ENCODE measurements around the gene BCAS1. TPM values are rescaled to one million over a fixed set of nuclear protein-coding genes. Genes with fewer than 3 reads are reported as not detected.

Gene BCAS1
- polyA plus RNA-seq, 1 of the 3 experiments (the other 2 are of a cell fraction): not detected

- Histone ChIP-seq H3K79me2 (ENCODE audit: insufficient read depth) (no peaks in the 10 kb centered on the region), H4K20me1 (ENCODE audit: insufficient read depth) (no peaks in the 10 kb centered on the region), H3K9me3 (no peaks in the 10 kb centered on the region), H3K36me3 (replicated peaks in 1 of 2; ENCODE audit: control insufficient read depth in 1 of 2, insufficient read depth in 2 of 2, low read length in 1 of 2) (no peaks in the 10 kb centered on the region), H3K9ac (no peak overlapping the region), H3K9me2 (no peaks in the 10 kb centered on the region), H3K4me2 (no peak overlapping the region), H3F3A (replicated peaks; ENCODE audit: insufficient read depth) (no peaks in the 10 kb centered on the region), H3K4me1 (ENCODE audit: control insufficient read depth in 1 of 2, insufficient read depth in 2 of 2, low read depth in 1 of 2, low read length in 1 of 2) (peaks cover 0 to 3% of the 10 kb centered on the region in 2 experiments; a peak in 1 of 4 replicates), H3K27ac (ENCODE audit: low read depth in 2 of 2, low read length in 1 of 2) (no peak overlapping the region), H2AFZ (ENCODE audit: low read depth) (no peak overlapping the region), H3K27me3 (ENCODE audit: insufficient read depth) (no peaks in the 10 kb centered on the region; the same call in 1 of the 2 replicates), H3K4me3 (ENCODE audit: low read depth in 2 of 2, low read length in 1 of 2) (no peak overlapping the region)
- 38% methylated on average over 1 of the region's 1 CpG for WGBS (ENCODE audit: low lambda C conversion rate)
- no peak for DNase-seq
- POLR2A ChIA-PET: no interaction called here
- CTCF ChIA-PET: interaction anchor here (0.9 to 23.8 kb wide), 9 partner anchors 9 to 552 kb away, joined by 3 to 499 read pairs (median 11); partner anchors contain the start of gene PFDN4
- TF ChIP-seq ZBTB33 (IDR thresholded peaks at IDR 0.05; ENCODE audit: borderline replicate concordance, low read depth): no peak
- no peak for TF ChIP-seq CHD2 (IDR thresholded peaks at IDR 0.05; ENCODE audit: low read length, partially characterized antibody)
- no peak for TF ChIP-seq RCOR1 (IDR thresholded peaks at IDR 0.05; ENCODE audit: low read length)
- TF ChIP-seq FOXJ3 (CRISPR knock-in tag; IDR thresholded peaks at IDR 0.05): no peak
- no peak for TF ChIP-seq FOSL2 (IDR thresholded peaks at IDR 0.05; ENCODE audit: borderline replicate concordance, low read depth)
- TF ChIP-seq ELF1 (IDR thresholded peaks at IDR 0.05): no peak
- no peak for TF ChIP-seq YY1 (IDR thresholded peaks at IDR 0.05; ENCODE audit: low read depth)
- TF ChIP-seq FOXM1 (IDR thresholded peaks at IDR 0.05; ENCODE audit: low read depth): no peak
- TF ChIP-seq NFIC (IDR thresholded peaks at IDR 0.05; ENCODE audit: borderline replicate concordance): no peak
- no peak for TF ChIP-seq MXI1 (IDR thresholded peaks at IDR 0.05; ENCODE audit: low read depth, low read length)
- no peak for TF ChIP-seq GATA2 (CRISPR knock-in tag; IDR thresholded peaks at IDR 0.05)
- TF ChIP-seq JUND (IDR thresholded peaks at IDR 0.05): no peak
These were observed 25.4 kb upstream of the BCAS1 start for GRCh38 chr20:54095824-54096223.

DNA sequence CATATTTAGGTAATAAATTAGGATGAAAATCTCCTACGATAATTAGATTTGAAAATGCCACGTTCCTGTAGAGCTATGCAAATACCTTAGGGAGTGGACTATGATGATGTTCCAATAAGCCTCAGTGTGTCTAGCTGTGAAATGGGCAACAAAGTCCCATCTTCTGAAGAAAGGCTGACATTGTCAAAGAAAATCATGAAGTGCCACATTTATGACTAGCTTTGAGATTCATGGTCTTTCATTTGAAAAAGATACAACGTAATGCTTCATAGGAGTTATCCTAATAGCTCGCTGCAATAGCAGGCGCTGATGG lies 23.8 kb upstream of the BCAS1 start:
- CTCF ChIA-PET: interaction anchor here (0.6 to 23.8 kb wide), 6 partner anchors 11 to 554 kb away, joined by 3 to 499 read pairs (median 13); partner anchors contain the start of gene PFDN4
- Histone ChIP-seq H3K4me1 (ENCODE audit: control insufficient read depth in 1 of 2, insufficient read depth in 2 of 2, low read depth in 1 of 2, low read length in 1 of 2) (peaks cover 0 to 3% of the 10 kb centered on the region in 2 experiments; a peak in 1 of 4 replicates), H3K9ac (no peak overlapping the region), H3F3A (replicated peaks; ENCODE audit: insufficient read depth) (no peaks in the 10 kb centered on the region), H3K27me3 (ENCODE audit: insufficient read depth) (no peaks in the 10 kb centered on the region; the same call in 1 of the 2 replicates), H3K9me3 (no peaks in the 10 kb centered on the region), H3K27ac (ENCODE audit: low read depth in 2 of 2, low read length in 1 of 2) (no peak overlapping the region), H3K4me3 (ENCODE audit: low read depth in 2 of 2, low read length in 1 of 2) (no peak overlapping the region), H2AFZ (ENCODE audit: low read depth) (no peak overlapping the region), H3K4me2 (no peak overlapping the region), H3K79me2 (ENCODE audit: insufficient read depth) (no peaks in the 10 kb centered on the region), H3K9me2 (no peaks in the 10 kb centered on the region), H3K36me3 (replicated peaks in 1 of 2; ENCODE audit: control insufficient read depth in 1 of 2, insufficient read depth in 2 of 2, low read length in 1 of 2) (no peaks in the 10 kb centered on the region), H4K20me1 (ENCODE audit: insufficient read depth) (no peaks in the 10 kb centered on the region)
- POLR2A ChIA-PET: no interaction called here
- DNase-seq: no peak
- WGBS (ENCODE audit: low lambda C conversion rate): 78% methylated on average over 5 of the region's 5 CpGs
- TF ChIP-seq SIN3A (IDR thresholded peaks at IDR 0.05; ENCODE audit: borderline replicate concordance, low read depth, low read length): no peak
- TF ChIP-seq POLR2AphosphoS5 (IDR thresholded peaks at IDR 0.05; ENCODE audit: low read depth, low read length): no peak
- TF ChIP-seq ELF1 (IDR thresholded peaks at IDR 0.05): no peak
- no peak for TF ChIP-seq NRF1 (IDR thresholded peaks at IDR 0.05; ENCODE audit: low read depth, low read length)
- no peak for TF ChIP-seq YY1 (IDR thresholded peaks at IDR 0.05; ENCODE audit: low read depth)
- TF ChIP-seq TCF12 (IDR thresholded peaks at IDR 0.05): no peak
- TF ChIP-seq TEAD4 (IDR thresholded peaks at IDR 0.05; ENCODE audit: borderline replicate concordance, insufficient read depth): no peak
- TF ChIP-seq, protein P1, sequence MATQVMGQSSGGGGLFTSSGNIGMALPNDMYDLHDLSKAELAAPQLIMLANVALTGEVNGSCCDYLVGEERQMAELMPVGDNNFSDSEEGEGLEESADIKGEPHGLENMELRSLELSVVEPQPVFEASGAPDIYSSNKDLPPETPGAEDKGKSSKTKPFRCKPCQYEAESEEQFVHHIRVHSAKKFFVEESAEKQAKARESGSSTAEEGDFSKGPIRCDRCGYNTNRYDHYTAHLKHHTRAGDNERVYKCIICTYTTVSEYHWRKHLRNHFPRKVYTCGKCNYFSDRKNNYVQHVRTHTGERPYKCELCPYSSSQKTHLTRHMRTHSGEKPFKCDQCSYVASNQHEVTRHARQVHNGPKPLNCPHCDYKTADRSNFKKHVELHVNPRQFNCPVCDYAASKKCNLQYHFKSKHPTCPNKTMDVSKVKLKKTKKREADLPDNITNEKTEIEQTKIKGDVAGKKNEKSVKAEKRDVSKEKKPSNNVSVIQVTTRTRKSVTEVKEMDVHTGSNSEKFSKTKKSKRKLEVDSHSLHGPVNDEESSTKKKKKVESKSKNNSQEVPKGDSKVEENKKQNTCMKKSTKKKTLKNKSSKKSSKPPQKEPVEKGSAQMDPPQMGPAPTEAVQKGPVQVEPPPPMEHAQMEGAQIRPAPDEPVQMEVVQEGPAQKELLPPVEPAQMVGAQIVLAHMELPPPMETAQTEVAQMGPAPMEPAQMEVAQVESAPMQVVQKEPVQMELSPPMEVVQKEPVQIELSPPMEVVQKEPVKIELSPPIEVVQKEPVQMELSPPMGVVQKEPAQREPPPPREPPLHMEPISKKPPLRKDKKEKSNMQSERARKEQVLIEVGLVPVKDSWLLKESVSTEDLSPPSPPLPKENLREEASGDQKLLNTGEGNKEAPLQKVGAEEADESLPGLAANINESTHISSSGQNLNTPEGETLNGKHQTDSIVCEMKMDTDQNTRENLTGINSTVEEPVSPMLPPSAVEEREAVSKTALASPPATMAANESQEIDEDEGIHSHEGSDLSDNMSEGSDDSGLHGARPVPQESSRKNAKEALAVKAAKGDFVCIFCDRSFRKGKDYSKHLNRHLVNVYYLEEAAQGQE (IDR thresholded peaks at IDR 0.05; ENCODE audit: low read depth, low read length): no peak
- TF ChIP-seq CHD2 (IDR thresholded peaks at IDR 0.05; ENCODE audit: low read length, partially characterized antibody): no peak
- no peak for TF ChIP-seq SMC3 (IDR thresholded peaks at IDR 0.05; ENCODE audit: low read depth, low read length)
- no peak for TF ChIP-seq EP300 (IDR thresholded peaks at IDR 0.05; ENCODE audit: borderline replicate concordance in 1 of 2, low read depth in 1 of 2, low read length in 1 of 2)
- no peak for TF ChIP-seq TAF1 (IDR thresholded peaks at IDR 0.05; ENCODE audit: borderline replicate concordance, low read depth, low read length)
- TF ChIP-seq, protein P2, sequence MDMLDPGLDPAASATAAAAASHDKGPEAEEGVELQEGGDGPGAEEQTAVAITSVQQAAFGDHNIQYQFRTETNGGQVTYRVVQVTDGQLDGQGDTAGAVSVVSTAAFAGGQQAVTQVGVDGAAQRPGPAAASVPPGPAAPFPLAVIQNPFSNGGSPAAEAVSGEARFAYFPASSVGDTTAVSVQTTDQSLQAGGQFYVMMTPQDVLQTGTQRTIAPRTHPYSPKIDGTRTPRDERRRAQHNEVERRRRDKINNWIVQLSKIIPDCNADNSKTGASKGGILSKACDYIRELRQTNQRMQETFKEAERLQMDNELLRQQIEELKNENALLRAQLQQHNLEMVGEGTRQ (IDR thresholded peaks at IDR 0.05; ENCODE audit: borderline replicate concordance, low read depth, low read length): no peak
- no peak for TF ChIP-seq MEF2A (IDR thresholded peaks at IDR 0.05; ENCODE audit: borderline replicate concordance, low read depth)

Measured in SK-N-SH (cell line).